ENCODE data around the gene ISG20L2.

The ISG20L2 gene

DNA sequence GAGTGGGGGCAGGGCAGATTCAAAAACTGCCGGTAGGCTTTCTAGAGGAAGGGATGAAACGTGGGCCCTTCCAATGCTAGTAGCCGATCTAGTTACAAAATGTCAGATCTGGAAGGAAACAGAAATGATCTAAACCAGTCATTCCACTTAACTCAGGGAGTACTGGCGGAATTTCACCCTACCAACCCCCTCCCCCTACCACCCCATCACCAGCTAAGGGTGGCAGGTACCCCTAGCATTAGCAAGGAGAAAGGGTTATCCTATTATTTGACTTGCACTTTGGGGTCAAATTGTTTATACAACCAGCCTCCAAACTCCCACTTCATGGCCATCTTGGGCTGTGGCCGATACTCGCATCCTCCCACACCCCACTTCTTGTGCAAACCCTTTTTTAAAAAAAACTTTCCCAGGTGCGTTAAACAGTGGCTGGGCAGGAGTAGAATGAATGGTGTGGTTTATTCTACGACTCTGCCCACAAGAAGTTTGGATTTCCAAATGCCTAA is 13.0 kb upstream of the ISG20L2 start:
- DNase-seq (ENCODE audit: low read depth in 3 of 3, low spot score in 1 of 3), result no peak

- DNase-seq (ENCODE audit: low read depth in 3 of 3, low spot score in 1 of 3), result peak; percentile 90 to 94 (median 93)
Measured at GRCh38 chr1:156740741-156741480, 12.3 kb upstream of the ISG20L2 start, which contains the start of gene MRPL24. Gene MRPL24 (minus strand): TSS chr1:156741088. CDS start chr1:156738704, 2,384 bp downstream.

GRCh38 chr1:156740237-156740740 is 11.7 kb upstream of the ISG20L2 start:
- DNase-seq (ENCODE audit: low read depth in 3 of 3, low spot score in 1 of 3), result no peak

- no peak for DNase-seq (ENCODE audit: low read depth in 3 of 3, low spot score in 1 of 3)
Measured at GRCh38 chr1:156738916-156739315, 10.3 kb upstream of the ISG20L2 start.

- DNase-seq (ENCODE audit: low read depth in 3 of 3, low spot score in 1 of 3), result no peak
Measured at GRCh38 chr1:156738407-156738806, 9.8 kb upstream of the ISG20L2 start.

GRCh38 chr1:156733989-156734584 is 5.5 kb upstream of the ISG20L2 start:
- no peak for DNase-seq (ENCODE audit: low read depth in 3 of 3, low spot score in 1 of 3)

GRCh38 chr1:156727926-156728598 is 504 bp downstream of the ISG20L2 start, which contains the start of gene METTL25B:
Gene METTL25B (plus strand): TSS chr1:156728469. CDS start chr1:156729105, 636 bp downstream.
- DNase-seq (ENCODE audit: low read depth in 3 of 3, low spot score in 1 of 3), result peak in 1 of 3 donors; percentile 58

DNA sequence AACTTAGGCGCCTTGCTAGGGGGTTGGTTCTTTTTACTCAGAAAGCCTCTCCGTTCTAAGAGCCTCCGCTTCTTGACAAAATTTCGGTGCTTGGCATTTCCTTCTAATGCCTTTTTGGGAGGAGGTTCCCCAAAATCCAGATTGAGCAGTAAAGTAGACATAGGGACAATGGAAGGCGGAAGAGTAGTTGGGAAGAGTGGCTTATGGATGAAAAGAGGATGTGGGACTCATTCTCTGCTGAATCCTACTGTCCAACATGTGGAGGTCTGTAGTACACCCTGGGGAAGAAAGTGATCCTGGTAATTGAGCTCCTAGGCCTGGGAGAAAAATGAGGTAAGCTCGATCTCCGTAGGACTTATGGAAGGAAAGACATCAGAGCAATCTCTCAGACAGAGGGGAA is 1.1 kb downstream of the ISG20L2 start:
- DNase-seq (ENCODE audit: low read depth in 3 of 3, low spot score in 1 of 3), result no peak

GRCh38 chr1:156726549-156727226 is 1.9 kb downstream of the ISG20L2 start:
- no peak for DNase-seq (ENCODE audit: low read depth in 3 of 3, low spot score in 1 of 3)

GRCh38 chr1:156725683-156726280 is 2.8 kb downstream of the ISG20L2 start:
- DNase-seq (ENCODE audit: low read depth in 3 of 3, low spot score in 1 of 3), result peak in 2 of 3 donors; percentile 54 to 70

- no peak for DNase-seq (ENCODE audit: low read depth in 3 of 3, low spot score in 1 of 3)
Measured at GRCh38 chr1:156721535-156721934, 7.0 kb downstream of the ISG20L2 start.

GRCh38 chr1:156721131-156721530 is 7.4 kb downstream of the ISG20L2 start:
- no peak for DNase-seq (ENCODE audit: low read depth in 3 of 3, low spot score in 1 of 3)

- DNase-seq (ENCODE audit: low read depth in 3 of 3, low spot score in 1 of 3), result no peak
Measured at GRCh38 chr1:156717351-156717750, 11.2 kb downstream of the ISG20L2 start.

DNA sequence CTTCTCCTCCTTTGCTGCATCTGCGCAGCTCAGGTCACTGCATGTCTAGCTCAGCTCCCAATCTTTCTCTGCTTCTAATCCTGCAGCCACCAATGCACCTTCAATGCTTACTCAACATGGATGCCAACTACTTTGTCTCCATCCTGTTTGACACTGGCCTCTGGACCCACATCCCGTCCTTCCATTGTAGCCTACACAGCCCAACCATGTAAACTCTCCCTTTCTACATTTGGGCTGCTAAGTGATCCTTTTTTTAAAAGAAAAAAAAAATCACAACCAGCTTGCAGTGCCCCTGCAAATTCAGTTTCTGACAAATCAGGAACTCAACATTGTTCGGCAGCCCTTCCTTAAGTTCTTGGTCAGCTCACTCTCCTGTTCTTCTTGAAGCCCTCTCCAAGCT is 13.7 kb downstream of the ISG20L2 start:
- no peak for DNase-seq (ENCODE audit: low read depth in 3 of 3, low spot score in 1 of 3)

GRCh38 chr1:156712626-156713025 is 15.9 kb downstream of the ISG20L2 start:
- DNase-seq (ENCODE audit: low read depth in 3 of 3, low spot score in 1 of 3), result no peak

GRCh38 chr1:156711011-156711817 is 17.4 kb downstream of the ISG20L2 start:
- DNase-seq (ENCODE audit: low read depth in 3 of 3, low spot score in 1 of 3), result no peak

DNA sequence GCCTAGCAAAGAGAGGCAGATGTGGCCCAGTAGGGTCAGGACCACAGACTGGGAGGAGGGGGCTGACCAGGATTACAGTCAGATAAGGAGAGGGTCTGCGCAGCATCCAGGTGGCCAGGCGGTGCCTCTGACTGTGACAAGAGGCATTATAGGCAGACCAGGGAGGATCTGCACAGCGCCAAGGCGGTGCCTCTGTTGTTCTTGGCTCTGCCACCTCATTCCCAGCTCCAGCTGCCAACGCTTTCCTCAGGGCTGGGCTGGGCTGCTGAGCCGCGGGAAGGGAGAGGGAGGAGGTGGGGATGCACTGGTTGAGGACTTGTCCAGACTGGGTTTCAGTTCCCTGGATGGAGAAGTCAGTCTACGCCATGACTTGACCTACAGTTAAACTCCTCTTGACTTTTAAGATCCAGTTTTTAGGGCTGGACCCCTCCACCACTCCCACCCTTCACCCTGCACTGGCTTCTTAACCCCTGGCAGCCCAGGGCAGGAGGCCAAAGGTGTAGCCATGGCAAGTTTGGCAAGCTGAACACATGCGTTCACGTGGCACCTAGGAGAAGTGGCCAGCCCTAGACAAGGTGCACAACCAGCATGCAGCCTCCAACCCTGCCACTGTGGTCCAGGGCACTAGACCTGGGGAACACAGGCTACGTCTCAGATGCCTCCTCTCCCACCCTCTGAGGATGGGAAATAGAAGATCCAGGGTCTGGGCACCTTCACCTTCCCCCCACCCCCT is 18.6 kb downstream of the ISG20L2 start:
- DNase-seq (ENCODE audit: low read depth in 3 of 3, low spot score in 1 of 3), result no peak

DNA sequence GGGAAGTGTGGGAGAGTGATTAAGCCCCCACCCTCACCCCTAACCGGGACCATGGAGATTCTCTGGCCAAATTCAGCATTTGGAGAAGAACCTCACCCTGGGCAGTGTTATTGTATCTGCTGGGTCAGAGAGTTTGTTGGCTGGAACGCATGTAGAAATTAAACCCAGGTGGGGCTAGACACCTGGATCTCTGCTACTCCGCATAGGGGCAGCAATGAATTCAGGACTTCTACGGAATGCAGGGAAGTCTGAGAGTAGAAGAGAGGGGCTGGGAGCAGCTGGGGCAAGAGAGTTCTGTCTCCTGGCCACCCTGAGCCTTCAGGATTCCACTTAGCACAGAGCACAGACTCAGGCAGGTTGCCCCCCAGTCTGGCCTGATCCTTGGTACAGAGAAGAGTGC is 19.5 kb downstream of the ISG20L2 start:
- DNase-seq (ENCODE audit: low read depth in 3 of 3, low spot score in 1 of 3), result no peak

- DNase-seq (ENCODE audit: low read depth in 3 of 3, low spot score in 1 of 3), result no peak
Measured at GRCh38 chr1:156708218-156708661, 20.3 kb downstream of the ISG20L2 start.

Measured in stimulated activated CD4-positive, alpha-beta T cell treated with anti-CD3 and anti-CD28 coated beads, TNF-alpha, amount 100 ng/mL, for 1 hour (primary cell).